ENCODE results near the gene FBF1.

- TF ChIP-seq CTCF (IDR thresholded peaks at IDR 0.05 in 8 of 11, conservative IDR thresholded peaks at IDR 0.05 in 3 of 11) (no peak), POLR2A (IDR thresholded peaks at IDR 0.05) (no peak), POLR2AphosphoS5 (IDR thresholded peaks at IDR 0.05) (no peak)
These were observed 25.6 kb downstream of the FBF1 start for GRCh38 chr17:75915268-75915667.
